Glomerular visceral epithelial cell (primary cell): ENCODE results near the gene CALCB.
"Not testable (repeated sequence)": the region's sequence is repeated elsewhere in the genome, so short reads cannot be mapped to it uniquely, and the experiment has no call there.

Experiments
- DNase-seq: peaks from one replicate; pipeline ENCODE4 v3.0.0-alpha.2; 2016; ENCODE audit errors: extremely low spot score

The CALCB gene, protein sequence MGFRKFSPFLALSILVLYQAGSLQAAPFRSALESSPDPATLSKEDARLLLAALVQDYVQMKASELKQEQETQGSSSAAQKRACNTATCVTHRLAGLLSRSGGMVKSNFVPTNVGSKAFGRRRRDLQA

DNA sequence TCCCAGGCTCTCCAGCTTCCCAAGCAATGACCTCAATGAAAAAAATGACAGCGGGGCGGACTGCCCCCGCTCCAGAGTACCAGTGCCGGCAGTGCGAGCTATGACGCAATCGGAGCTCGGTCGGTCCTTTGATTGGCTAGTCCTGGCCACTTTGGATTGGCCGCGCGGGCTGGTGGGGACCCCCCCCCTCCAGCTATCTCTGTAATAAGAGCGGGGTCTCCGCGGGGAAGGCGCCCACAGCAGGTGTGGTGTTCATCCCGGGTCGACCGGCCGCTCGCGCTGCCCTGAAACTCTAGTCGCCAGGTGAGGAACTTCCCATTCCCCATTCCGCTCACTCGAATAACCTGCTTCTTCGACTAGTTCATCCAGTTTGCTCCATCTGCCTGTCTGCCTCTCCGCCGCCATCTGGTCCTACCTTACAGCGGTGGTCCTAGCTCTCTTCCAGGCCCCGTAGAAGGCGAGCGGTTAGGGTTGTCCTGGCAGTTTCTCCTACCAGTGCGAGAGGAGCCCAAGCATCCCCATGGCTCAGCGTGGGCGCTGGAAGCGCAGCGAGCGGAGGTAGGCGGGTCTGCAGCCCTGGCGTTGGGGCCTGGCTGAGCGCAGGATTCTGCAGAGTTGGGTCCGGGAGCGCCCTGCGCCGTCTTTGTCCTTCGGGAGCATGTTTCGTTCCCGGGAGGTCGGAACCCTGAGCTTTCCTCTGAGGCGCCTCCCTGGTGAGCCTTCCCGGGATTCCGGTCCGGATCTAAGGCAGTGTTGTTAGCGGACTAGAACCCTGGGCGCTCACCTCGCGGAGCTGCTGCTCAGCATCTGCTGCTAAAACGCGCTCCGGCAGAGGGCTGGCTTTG is at the start of gene CALCB:
TSS of gene CALCB (plus strand) at position 233 of the 845 bp plus-strand sequence. CDS start 1,126 bp downstream, outside the sequence.
- DNase-seq, result no peak

DNA sequence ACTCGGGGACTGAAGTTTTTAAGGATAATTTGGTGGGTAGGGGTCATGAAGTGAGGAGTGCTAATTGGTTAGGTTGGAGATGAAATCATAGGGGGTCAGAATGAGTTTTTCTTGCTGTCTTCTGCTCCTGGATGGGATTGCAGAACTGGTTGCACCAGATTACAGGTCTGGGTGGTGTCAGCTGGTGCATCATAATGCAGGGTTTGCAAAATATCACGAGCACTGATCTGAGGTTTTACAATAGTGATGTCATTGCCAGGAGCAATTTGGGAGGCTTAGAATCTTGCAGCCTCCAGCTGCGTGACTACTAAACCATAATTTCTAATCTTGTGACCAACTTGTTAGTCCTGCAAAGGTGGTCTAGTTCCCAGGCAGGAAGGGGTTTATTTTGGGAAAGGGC is 46.4 kb upstream of the CALCB start:
- no peak for DNase-seq

DNA sequence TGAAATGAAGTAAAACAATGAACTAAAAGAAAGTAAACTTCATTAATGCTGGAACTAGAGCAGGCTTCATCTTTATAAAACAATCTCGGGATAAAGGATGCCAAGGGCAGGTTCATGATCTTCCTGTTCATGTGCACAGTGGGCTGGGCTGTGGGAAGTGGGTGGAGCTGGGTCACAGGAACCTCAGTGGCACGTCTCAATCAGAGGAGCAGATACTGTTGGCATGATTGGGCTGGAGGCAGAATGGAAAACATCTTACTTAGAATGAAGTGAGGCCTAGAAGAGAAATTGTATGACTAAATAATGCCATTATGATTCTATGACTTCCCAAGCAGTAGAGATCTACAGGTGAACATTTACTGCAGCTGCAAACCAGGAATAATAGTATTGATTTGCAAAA is 45.4 kb upstream of the CALCB start:
- no peak for DNase-seq

DNA sequence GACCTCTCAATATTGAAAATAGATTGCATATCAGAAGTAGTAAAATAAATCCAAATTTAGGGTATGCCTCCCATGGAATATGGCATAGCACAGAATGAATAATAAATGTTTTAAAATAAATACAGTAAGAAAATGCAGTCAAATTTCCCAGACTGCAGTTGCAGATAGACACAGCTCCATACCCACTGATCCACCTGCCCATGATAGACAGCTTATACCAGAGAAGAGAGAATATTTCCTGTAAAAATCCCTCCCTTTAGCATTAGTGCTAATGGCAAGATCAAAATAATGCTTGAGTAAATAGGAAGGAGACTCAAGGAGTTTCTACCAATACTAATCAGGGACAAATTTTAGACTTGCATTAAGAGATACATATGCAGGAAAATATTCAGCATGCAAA is 45.0 kb upstream of the CALCB start:
- DNase-seq, result no peak

DNA sequence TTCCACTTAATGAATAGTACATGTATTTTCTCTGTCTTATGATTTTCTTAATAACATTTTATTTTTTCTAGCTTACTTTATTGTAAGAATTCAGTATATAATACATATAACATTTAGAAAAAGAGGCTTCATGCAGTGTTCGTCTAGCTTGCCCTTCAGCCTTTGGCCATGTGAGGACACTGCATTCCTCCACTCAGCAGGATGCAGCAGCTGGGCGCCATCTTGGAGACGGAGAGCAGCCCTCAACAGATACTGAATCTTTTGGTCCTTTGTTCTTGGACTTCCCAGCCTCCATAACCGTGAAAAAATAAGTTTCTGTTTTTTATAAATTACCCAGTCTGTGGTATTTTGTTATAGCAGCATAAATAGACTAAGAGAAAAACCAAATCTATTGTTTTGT is 41.4 kb upstream of the CALCB start:
- not testable (repeated sequence) for DNase-seq

DNA sequence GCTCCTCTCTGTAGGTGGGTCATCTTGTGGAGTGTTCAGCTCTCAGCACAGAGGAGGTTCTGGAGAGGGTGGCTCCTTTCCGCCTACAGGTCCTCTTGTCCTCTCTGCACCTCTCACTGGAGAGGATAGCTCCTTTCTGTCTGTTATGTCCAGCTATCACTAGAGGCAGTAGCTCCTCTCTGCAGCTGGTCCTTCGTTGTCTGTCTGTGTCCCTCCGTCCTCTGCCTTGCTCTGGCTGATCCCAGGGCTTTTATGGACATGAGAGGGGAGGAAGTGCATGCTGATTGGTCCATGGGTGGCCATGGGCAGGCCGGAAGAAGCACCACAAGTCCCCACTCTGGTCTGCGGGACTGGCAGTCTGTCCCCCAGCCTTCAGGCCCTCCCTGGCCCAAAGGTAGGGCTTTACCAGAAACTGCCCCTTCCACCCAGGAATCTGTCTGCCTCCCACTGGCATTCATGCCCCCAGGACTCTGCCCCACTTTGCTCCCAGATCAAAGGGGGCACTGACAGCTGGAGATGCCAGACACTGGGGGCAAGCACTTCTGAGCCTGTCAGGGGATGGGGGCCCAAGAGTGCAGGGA is 38.6 kb upstream of the CALCB start:
- DNase-seq, result no peak

DNA sequence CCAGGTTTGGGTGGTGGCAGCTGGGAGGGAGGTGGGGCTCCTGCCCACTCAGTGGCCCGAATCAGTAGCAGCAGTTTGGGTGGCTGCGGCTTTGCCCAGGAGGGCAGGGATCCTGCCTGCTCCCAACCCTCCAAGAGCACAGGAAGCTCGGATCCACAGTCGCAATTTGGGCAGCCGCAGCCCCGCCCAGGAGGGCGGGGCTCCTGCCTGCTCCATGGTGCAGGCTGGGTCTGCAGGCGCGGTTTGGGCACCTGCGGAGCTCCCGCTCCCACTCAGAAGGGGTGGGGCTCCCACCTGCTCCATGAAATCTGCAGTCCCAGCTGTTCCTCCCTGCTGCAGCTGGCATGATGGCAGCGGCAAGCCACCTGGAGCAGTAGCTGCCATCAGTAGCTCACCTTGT is 38.1 kb upstream of the CALCB start:
- no peak for DNase-seq

DNA sequence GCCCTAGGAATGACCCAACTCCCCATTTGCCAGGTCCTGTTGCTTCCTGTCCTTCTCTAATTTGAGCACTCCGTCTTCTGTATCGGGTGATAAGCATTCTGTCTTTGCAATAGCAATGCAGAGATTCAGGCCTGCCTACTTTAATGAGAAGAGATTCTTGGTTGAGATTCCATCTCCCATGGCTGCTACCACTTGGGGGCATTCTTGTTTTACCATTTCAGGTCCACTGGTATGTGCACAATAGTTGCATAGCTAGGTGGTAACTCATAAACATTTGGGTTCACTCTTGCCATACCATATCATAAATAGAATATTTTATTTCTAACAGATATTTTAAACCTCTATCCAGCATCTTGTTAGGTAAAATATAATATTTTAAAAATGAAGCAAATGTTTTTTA is 34.4 kb upstream of the CALCB start:
- no peak for DNase-seq

DNA sequence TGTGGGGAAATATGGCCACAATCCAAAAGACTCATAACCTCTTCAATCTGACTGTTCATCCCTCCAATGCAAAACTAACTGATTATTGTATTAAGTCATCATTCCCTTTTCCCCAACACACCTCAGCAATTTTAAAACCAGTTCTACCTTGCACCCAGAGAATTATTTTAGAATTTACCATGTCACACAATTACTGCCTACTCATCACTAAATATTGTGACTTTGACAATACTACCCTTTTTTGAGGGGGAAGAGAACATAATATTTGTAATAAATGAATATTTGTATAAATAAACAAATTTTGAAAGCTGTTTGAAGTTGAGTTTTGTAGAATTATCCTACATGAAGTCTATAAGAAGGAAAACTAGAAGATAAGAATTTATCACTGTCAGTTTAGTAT is 28.2 kb upstream of the CALCB start:
- no peak for DNase-seq

DNA sequence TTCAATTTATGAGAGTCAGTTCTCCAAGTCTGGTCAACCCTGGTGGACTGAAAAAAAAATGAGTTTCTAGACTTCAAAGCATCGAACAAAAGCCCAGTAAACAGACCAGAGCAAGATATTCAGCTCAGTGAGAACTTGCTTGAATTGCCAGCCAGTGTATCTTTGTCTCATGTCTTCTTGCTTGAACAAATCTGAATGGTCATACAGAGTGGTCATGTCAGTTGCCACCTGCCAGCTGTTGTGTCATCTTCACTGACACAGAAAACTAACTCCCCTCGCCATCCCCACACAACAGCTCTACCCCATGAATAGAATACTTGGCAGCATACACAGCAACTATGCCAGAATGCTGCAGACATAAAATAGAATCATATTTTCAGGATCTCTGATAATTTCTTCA is 27.5 kb upstream of the CALCB start:
- no peak for DNase-seq

DNA sequence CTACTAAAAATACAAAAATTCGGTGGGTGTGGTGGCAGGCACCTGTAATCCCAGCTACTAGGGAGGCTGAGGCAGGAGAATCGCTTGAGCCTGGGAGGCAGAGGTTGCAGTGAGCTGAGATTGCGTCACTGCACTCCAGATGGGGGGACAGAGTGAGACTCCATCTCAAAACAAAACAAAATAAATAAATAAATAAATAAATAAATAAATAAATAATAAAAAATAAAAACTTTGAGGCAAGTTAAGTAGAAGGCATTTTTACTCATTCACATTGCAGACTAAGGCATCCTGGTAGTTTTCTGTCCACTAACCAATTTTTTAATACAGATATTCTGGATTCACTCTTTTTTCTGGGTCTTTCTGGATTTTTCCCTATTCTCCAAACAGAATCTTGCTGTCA is 26.7 kb upstream of the CALCB start:
- DNase-seq, result not testable (repeated sequence)

DNA sequence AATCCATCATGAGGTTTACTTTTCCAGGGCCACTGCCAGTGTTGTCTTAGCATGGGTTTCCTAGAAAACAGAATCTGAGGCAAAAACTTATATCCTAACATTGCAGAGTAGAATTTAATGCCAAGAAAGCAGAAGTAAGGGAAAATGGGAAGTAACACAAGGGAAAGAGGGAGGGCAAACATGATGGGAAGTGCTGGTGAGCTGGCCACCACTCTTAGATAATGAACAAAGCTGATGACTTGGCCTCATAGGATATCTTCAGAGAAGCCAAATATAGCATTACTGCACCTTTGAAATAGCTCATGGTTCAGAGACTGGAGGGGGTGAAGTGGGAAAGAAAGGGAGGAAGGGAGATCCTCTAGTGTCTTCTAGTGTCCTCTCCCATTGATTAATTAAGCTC is 24.8 kb upstream of the CALCB start:
- no peak for DNase-seq

DNA sequence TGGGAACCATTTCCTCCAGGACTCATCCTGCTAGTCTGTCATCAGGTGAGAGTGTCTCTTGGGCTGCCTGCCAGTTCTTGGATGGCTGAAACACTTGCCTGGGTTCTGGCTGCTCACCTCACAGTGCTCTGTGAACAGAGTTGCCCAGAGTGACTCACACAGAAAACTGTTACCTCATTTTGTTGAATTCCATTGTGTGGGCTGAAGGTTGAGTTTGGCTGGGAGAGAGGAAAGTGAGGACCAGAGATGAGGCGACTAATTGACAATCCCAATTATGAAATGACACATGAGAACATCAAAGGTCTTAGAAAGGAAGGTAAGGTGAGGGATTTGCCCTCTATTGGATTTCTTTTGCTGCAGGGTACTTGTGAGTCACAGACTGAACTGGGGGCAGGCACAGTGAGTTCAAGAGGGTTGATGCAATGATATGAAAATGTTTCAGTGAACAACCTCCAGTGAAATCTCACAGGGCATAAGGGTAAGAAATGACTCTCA is 20.2 kb upstream of the CALCB start:
- DNase-seq, result no peak

DNA sequence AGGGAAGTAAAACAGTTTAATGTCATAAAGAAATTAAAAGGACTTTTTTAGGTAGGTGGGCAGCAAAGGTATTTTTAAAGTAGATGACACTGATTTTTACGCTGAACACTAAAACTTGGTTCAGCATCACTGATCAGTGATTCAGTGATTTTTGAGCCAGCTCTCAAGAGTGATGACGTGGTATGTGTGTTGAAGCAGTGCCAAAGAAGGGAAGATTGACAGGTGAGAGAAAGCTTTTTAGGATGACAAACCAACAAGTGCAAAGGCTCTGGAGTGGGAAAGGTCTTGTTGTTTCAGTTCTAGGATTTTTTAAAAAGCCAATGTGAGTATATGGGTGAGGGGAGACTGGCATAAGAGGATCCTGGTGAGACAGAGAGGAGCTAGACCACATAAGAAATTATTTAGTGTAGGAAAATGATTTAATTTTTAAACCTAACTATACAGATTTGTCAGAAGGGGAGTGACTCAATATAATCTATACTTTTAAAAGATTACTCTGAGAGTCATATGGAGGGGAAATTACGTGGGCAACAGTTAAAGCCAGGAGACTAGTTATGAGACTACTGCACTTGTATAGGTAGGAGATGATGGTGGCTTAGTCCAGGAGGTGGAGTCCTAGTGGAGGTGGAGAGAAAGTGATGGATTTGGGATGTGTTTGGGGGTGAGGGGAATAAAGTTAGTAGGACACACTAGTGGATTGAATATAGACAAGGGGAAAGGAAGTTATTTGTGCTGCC is 17.6 kb upstream of the CALCB start:
- DNase-seq, result peak; percentile 13

DNA sequence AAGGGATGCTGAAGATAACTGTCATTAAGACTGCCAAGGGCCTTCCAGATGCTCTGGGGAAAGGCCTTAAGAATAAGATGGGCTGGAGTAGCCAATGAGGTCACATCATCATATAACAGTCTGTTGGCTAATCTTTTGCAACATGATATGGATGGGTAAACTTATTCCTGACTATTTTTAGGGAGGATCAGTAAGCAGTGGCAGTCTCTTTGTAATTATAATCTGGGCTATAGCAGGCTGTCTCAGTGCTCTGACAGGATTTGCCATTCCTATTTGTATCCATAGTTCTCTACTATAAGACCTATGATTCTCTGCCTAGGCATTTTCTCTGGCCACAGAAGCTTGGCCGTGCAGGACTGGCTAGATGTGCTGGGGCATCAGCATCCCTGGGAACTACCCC is 16.1 kb upstream of the CALCB start:
- no peak for DNase-seq

DNA sequence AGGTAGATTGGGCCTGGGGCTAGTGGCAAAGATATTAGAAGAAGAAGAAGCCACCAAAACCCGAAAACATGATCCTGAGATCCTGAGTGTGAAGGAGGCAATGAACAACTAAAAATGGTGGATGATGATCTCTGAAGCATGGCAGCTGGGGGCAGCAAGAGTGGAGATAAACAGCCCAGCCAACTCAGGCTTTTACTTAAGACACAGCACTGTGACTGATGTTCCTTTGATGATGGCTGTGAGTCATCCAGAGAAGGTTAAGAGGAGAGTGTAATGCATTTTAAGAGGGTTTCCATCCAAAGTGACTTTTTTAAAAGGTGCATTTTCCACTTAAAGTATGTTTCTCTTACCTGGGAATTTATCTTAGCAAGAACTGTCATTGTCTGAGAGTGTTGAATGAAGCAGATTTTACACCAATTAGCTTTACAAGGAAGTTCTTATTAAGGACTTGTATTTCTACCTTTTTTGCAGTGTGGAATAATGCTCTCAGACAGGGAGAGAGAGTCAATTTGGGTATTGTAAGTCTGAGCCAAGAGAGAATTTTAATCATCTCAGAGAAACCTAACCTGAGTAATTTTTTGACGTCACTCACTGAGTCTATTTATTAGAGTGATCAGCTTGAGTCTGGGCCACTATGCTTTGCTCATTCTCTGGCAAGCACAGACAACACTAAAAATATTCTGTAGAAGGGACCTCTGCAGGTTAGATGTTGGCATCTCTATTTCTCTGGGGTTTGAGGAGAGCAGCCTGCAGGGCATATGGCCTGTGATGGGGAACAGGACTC is 14.1 kb upstream of the CALCB start:
- DNase-seq, result no peak

DNA sequence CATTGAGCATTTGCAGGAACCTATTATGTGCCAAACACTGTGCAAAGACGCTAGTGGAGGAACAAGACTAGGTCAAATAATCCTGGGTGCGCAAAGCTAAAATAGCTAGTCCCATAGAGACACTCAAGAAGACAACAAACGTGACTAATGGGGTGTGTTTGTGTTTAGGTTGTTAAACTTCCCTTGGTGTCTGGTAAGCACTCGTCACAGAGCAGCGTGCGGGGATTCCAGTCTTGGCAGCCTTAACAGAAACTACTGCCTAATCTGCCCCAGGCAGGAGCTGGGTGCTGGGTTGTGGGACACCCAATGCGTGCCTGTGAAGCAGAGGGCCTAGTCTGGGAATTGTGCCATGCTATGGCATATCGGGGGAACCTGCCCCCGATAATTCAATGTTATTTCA is 10.8 kb upstream of the CALCB start:
- DNase-seq, result no peak

DNA sequence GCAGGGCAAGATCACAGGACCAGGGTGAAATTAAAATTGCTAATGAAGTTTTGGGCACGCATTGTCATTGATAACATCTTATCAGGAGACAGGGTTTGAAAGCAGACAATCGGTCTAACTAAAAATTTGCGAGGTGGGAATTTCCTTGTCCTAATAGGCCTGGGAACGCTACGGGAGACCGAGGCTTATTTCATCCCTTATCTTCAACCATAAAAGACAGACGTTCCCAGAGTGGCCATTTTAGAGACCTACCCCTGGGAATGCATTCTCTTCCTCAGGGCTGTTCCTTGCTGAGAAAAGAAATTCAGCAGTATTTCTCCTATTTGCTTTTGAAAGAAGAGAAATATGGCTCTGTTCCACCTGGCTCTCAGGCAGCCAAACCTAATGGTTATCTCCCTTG is 3.6 kb upstream of the CALCB start:
- DNase-seq, result not testable (repeated sequence)

DNA sequence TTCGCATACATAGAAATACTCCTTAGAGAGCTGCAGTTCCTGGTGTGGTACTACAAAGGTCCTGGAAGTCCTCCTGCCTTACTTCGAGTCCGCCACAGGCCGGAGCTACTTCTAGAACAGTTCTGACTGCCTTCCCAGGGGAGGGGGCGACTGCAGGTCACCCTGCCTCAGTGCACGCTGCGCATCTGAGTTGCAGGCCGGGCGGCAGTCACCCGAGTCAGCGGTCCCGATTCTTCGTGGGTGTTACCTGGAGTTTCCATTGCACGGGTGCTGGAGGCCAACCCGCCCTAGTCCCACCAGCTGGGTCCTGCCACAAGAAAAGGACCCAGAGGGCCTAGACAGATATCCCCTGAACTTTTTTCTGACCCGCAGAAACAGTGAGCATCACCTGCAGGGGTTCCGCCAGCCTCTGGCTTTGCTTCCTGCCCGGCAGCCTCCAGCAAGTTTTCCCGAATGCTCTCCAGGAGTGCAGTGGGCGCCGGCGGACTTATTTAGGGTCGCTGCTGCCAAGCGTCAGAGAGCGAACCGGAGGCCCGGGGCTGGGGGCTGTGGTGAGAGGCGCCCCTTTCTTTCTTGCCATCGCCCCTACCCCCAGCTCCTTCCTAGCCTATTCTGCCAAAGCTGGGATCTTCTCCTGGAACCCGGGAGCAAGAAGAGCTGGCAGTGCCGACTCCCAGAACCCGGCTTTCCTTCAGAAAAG is 1.7 kb upstream of the CALCB start:
- DNase-seq, result no peak

DNA sequence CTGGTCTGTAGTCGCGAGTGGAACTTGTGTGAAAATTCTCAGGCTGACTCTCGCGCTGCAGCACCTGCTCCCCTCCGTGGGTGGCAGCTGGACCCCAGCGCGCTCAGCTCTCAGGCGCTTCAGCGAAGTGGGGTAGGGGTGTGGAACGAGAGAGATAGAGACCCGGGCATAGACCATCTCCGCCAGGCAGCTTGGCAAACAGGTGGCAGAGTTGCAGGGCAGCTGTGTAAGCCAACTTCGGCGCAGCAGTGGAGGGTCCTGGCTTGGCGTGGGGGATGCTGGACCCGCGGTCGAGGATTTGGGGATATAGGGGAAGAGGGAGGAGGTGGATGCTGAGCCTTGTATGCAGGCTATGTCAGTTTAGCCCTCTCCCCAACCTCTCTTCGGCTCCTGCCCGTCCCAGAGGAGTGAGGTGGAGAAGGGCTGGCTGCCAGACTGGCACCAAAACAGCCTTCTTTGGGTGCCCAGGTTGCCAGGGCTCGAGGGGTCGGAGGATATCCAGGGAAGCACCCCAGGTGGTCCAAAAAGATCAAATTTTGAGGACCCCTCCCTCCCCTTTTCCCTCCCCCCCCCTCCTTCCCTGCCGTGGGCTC is 746 bp upstream of the CALCB start:
- no peak for DNase-seq
